GM21529 (cell line): ENCODE data around the gene DNAJB12.
"Not testable (repeated sequence)": the region's sequence is repeated elsewhere in the genome, so short reads cannot be mapped to it uniquely, and the experiment has no call there.

Source experiments
- ATAC-seq: cut with Tn5 transposase; IDR thresholded peaks from one replicate; pipeline ENCODE4 v1.9.1; 2021; ENCODE audit not compliant: unreplicated experiment

The DNAJB12 gene

DNA sequence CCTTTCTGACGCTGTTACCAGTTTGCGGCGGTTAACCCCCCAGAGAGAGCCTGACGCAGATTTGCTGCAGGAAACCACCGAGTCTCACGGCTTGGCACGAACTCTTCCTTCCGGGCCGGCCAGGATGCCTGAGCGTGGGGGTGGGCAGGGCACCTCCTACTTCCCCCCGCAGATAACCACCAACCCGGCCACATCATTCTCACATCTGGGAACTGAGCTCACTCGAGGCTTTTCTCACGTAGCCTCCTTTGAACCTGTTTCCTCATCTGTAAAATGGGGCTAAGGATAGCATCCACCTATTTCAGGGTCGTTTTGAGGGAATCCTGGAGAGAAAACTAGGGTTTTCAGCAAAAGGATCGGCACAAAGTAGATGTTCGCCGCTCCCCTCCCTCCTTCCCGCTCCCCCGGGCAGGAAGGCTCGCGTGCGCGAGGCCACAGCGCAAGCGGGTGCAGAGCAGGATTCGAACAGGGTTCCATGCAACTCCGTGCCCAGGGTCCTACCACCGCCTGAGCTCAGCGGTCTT lies 57.4 kb downstream of the DNAJB12 start:
- peak; percentile 58 for ATAC-seq

DNA sequence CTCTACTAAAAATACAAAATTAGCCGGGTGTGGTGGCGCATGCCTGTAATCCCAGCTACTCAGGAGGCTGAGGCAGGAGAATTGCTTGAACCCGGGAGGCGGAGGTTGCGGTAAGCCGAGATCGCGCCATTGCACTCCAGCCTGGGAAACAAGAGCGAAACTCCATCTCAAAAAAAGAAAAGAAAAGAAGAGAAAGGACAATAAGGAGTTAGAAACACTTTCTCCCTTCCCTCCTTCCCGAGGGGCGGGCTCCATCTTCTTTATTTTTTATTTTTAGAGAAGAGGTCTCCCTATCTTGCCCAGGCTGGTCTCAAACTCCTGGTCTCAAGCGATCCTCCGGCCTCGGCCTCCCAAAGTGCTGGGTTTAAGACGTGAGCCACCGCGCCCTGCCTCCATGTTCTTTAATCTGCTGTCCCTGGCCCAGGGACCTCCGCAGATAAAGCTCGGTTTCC lies 57.9 kb downstream of the DNAJB12 start:
- ATAC-seq, result not testable (repeated sequence)

DNA sequence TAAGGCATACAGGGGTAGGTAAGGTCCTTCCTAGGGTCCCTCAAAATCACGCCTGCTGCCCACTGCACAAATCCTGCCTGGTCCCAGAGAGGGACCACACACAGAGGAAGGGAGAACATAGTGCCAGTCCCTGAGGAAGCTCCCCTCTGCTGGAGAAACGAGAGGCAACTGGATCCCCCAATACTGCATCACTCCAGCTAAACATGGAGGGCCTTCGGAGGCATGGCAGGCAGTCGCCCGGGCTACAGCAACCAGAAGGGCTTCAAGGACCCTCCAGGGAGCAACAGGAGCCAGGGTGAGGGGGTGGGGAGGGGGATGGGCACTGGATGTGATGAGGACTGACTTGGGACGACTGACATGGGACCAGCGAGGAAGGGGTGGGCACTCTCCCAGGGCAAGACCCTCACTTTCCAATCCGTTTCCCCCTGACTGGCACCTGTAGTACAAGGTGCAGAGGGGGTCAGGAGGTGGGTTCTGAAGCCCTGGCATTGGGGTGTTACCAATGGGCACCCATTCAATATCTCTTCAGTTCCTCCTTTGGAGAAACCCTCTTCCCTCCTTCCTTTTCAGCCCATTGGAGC lies 59.3 kb downstream of the DNAJB12 start:
- no peak for ATAC-seq

DNA sequence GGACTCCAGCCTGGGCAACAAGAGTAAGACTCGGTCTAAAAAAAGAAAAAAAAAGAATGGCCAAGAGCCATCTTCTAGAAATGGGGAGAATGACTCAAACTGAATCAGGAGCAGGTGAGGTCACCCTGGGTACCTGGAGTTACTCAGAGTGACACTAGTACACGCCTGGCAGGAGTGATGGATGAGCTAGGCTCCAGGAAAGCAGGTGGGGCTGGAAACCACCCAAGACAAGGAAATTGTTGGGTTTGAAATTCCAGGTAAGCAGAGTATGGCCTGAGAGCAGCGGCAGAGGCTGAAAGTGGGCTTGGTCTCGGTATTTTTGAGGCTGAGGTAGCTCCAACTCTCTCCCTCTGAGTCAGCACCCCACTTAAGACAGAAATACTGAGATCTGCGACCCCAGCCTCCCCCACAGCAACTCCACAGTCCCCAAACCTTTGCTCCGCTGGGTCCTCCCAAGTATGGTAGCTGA lies 62.5 kb downstream of the DNAJB12 start:
- no peak for ATAC-seq

DNA sequence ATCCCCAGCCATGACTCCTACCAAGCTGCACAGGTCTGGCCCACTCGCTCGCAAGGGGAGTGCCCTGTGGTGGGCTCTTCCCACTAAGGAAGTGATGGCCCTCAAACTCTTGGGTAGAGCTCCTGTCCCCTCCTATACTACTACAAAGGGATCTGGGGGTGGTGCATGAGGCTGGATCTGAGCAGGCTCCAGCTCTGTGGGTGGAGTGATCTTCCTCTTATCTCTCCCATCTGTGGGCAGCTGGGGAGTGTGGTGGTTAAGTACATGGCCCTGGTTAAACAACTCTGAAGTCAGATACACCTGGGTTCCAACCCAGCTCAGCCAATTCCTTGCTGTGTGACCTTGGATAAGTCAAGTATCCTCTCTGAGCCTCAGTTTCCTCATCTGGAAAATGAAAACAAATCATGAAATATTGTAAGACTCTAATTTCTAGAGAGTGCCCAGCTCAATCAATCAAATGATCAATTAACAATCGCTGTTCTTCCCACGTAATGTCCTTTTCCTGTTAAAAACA lies 63.6 kb downstream of the DNAJB12 start:
- ATAC-seq, result no peak

DNA sequence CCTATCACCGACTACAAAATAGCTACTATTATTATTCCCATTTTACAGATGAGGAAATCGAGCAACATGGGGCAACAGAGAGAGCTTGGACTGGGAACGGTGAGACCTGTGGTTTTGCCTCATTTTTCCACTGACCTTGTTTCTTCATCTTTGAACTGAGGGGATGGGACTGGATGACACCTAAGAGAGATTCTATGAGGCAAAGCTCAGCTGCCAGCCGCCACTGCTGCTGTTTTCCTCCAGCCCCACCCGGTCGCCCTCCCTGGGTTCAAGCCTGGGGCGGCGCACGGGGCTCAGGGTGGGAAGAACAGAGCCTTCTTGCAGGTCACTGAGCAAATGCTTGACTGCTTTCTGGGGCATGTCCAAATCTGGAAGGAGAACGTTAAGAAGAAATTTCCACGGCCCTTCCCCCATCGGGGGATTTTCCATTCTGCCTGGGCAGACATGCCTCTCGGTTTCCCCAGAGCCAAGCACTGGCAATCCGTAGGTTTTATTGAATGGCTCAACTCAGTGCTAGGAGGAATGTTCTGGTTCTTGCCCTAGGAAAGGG lies 68.7 kb downstream of the DNAJB12 start:
- no peak for ATAC-seq

DNA sequence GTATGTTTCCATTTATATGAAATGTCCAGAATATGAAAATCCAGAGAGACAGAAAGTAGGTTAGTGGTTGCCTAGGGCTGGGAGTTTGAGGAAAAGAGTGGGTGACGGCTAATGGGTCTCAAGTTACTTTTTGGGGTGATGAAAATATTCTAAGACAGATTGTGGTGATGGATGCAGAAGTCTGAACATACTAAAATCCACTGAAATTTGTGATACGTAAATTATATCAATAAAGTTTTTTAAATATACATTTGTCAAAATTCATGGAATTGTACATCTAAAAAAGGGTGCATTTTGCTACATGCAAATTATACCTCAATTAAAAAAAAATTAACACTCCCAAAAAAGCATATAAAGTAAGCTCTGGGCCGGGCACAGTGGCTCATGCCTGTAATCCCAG lies 71.6 kb downstream of the DNAJB12 start:
- ATAC-seq, result no peak
